ENCODE measurements around the gene NT5DC1. TPM values are rescaled to one million over a fixed set of nuclear protein-coding genes. Genes with fewer than 3 reads are reported as not detected.
"Not testable (repeated sequence)": the region's sequence is repeated elsewhere in the genome, so short reads cannot be mapped to it uniquely, and the experiment has no call there.

The NT5DC1 gene
- total RNA-seq, 2 experiments from 2014 or later, result 48.3 to 49.4 TPM

GRCh38 chr6:116073765-116074440, 26.8 kb upstream of the NT5DC1 start:
- Mint-ChIP-seq H3K4me1 (peaks cover 2% of the 10 kb centered on the region), H3K36me3 (ENCODE audit: low read depth) (no peaks in the 10 kb centered on the region), H3K4me3 (no peak overlapping the region), H3K9me3 (no peaks in the 10 kb centered on the region), H3K27ac (no peak overlapping the region), H3K27me3 (no peaks in the 10 kb centered on the region)
- POLR2A ChIA-PET, result no interaction called here
- DNase-seq, result no peak
- CTCF ChIA-PET, result no interaction called here

GRCh38 chr6:116074732-116075390, 25.8 kb upstream of the NT5DC1 start:
- DNase-seq, result no peak
- H3K27ac Mint-ChIP-seq, result no peak overlapping the region
- no peaks in the 10 kb centered on the region for H3K27me3 Mint-ChIP-seq
- CTCF ChIA-PET, result no interaction called here
- peaks cover 2% of the 10 kb centered on the region for H3K4me1 Mint-ChIP-seq
- H3K9me3 Mint-ChIP-seq, result no peaks in the 10 kb centered on the region
- POLR2A ChIA-PET, result no interaction called here
- no peak overlapping the region for H3K4me3 Mint-ChIP-seq
- no peaks in the 10 kb centered on the region for H3K36me3 Mint-ChIP-seq (ENCODE audit: low read depth)

GRCh38 chr6:116078522-116078921, 22.1 kb upstream of the NT5DC1 start:
- ChIA-PET POLR2A (no interaction called here), CTCF (no interaction called here)
- DNase-seq, result no peak
- H3K27ac Mint-ChIP-seq, result no peak overlapping the region
- H3K4me3 Mint-ChIP-seq, result no peak overlapping the region
- H3K27me3 Mint-ChIP-seq, result peaks cover 13% of the 10 kb centered on the region
- H3K9me3 Mint-ChIP-seq, result no peaks in the 10 kb centered on the region
- H3K36me3 Mint-ChIP-seq (ENCODE audit: low read depth), result no peaks in the 10 kb centered on the region
- H3K4me1 Mint-ChIP-seq, result no peaks in the 10 kb centered on the region

GRCh38 chr6:116078945-116079344, 21.7 kb upstream of the NT5DC1 start:
- Mint-ChIP-seq H3K27me3 (peaks cover 13% of the 10 kb centered on the region), H3K9me3 (no peaks in the 10 kb centered on the region), H3K36me3 (ENCODE audit: low read depth) (no peaks in the 10 kb centered on the region), H3K4me1 (no peaks in the 10 kb centered on the region), H3K27ac (no peak overlapping the region), H3K4me3 (no peak overlapping the region)
- CTCF ChIA-PET, result no interaction called here
- DNase-seq, result no peak
- POLR2A ChIA-PET, result no interaction called here

- no peak overlapping the region for H3K27ac Mint-ChIP-seq
- DNase-seq, result no peak
- H3K4me3 Mint-ChIP-seq, result no peak overlapping the region
- ChIA-PET POLR2A (no interaction called here), CTCF (no interaction called here)
- H3K36me3 Mint-ChIP-seq (ENCODE audit: low read depth), result no peaks in the 10 kb centered on the region
- peaks cover 17% of the 10 kb centered on the region for H3K27me3 Mint-ChIP-seq
- H3K4me1 Mint-ChIP-seq, result peaks cover 2% of the 10 kb centered on the region
- H3K9me3 Mint-ChIP-seq, result no peaks in the 10 kb centered on the region
Observed at GRCh38 chr6:116083052-116083451, 17.6 kb upstream of the NT5DC1 start.

- no peak overlapping the region for H3K4me3 Mint-ChIP-seq
- ChIA-PET POLR2A (interaction anchor here (4.7 kb wide), 1 partner anchor 17 kb away, joined by 15 read pairs; the partner anchor contains the start of gene NT5DC1), CTCF (no interaction called here)
- no peaks in the 10 kb centered on the region for H3K36me3 Mint-ChIP-seq (ENCODE audit: low read depth)
- H3K4me1 Mint-ChIP-seq, result peaks cover 2% of the 10 kb centered on the region
- DNase-seq, result no peak
- H3K27me3 Mint-ChIP-seq, result peaks cover 17% of the 10 kb centered on the region
- no peak overlapping the region for H3K27ac Mint-ChIP-seq
- H3K9me3 Mint-ChIP-seq, result no peaks in the 10 kb centered on the region
Observed at GRCh38 chr6:116084284-116084683, 16.4 kb upstream of the NT5DC1 start.

- Mint-ChIP-seq H3K27me3 (peaks cover 12% of the 10 kb centered on the region), H3K36me3 (ENCODE audit: low read depth) (no peaks in the 10 kb centered on the region), H3K27ac (no peak overlapping the region), H3K9me3 (no peaks in the 10 kb centered on the region), H3K4me3 (no peak overlapping the region), H3K4me1 (peaks cover 16% of the 10 kb centered on the region)
- DNase-seq, result no peak
- POLR2A ChIA-PET, result interaction anchor here (1.2 to 4.7 kb wide), 2 partner anchors 14 to 15 kb away, joined by 4 to 15 read pairs; partner anchors contain the start of gene NT5DC1
- CTCF ChIA-PET, result interaction anchor here (1.5 kb wide), 1 partner anchor 13 kb away, joined by 3 read pairs; the partner anchor contains the start of gene NT5DC1
Observed at GRCh38 chr6:116087437-116088027, 13.1 kb upstream of the NT5DC1 start.

GRCh38 chr6:116088946-116089345, 11.7 kb upstream of the NT5DC1 start:
- ChIA-PET POLR2A (no interaction called here), CTCF (no interaction called here)
- Mint-ChIP-seq H3K9me3 (no peaks in the 10 kb centered on the region), H3K27me3 (peaks cover 6% of the 10 kb centered on the region), H3K4me1 (peaks cover 16% of the 10 kb centered on the region), H3K36me3 (ENCODE audit: low read depth) (no peaks in the 10 kb centered on the region), H3K4me3 (no peak overlapping the region), H3K27ac (no peak overlapping the region)
- DNase-seq, result no peak

GRCh38 chr6:116090251-116090650, 10.4 kb upstream of the NT5DC1 start:
- Mint-ChIP-seq H3K27ac (no peak overlapping the region), H3K4me3 (no peak overlapping the region), H3K36me3 (ENCODE audit: low read depth) (no peaks in the 10 kb centered on the region), H3K4me1 (peaks cover 16% of the 10 kb centered on the region), H3K27me3 (peaks cover 4% of the 10 kb centered on the region), H3K9me3 (no peaks in the 10 kb centered on the region)
- DNase-seq, result peak; percentile 31
- ChIA-PET CTCF (interaction anchor here (1.8 kb wide), 1 partner anchor 10 kb away, joined by 5 read pairs; the partner anchor contains the start of gene NT5DC1), POLR2A (no interaction called here)

GRCh38 chr6:116094041-116094440, 6.6 kb upstream of the NT5DC1 start:
- peaks cover 2% of the 10 kb centered on the region for H3K27me3 Mint-ChIP-seq
- CTCF ChIA-PET, result no interaction called here

GRCh38 chr6:116096048-116096759, 4.4 kb upstream of the NT5DC1 start:
- H3K27ac Mint-ChIP-seq; H3K9me3 Mint-ChIP-seq; H3K4me3 Mint-ChIP-seq; H3K36me3 Mint-ChIP-seq (ENCODE audit: low read depth); DNase-seq; POLR2A ChIA-PET; H3K27me3 Mint-ChIP-seq: not testable (repeated sequence)
- CTCF ChIA-PET, result interaction anchor here (0.6 to 3.0 kb wide), 5 partner anchors 11 to 87 kb away, joined by 4 to 43 read pairs (median 10); no protein-coding TSS in a partner anchor
- peaks cover 18% of the 10 kb centered on the region for H3K4me1 Mint-ChIP-seq

More at GRCh38 chr6:116094041-116094440, 6.6 kb upstream of the NT5DC1 start:
- peaks cover 15% of the 10 kb centered on the region for H3K4me1 Mint-ChIP-seq
- H3K4me3 Mint-ChIP-seq, result no peak overlapping the region
- no peaks in the 10 kb centered on the region for H3K36me3 Mint-ChIP-seq (ENCODE audit: low read depth)
- no peak overlapping the region for H3K27ac Mint-ChIP-seq
- POLR2A ChIA-PET, result no interaction called here
- H3K9me3 Mint-ChIP-seq, result peaks cover 7% of the 10 kb centered on the region
- DNase-seq, result no peak

- Mint-ChIP-seq H3K9me3 (peaks cover 7% of the 10 kb centered on the region), H3K4me1 (peaks cover 27% of the 10 kb centered on the region), H3K27me3 (peaks cover 2% of the 10 kb centered on the region), H3K36me3 (ENCODE audit: low read depth) (no peaks in the 10 kb centered on the region), H3K4me3 (no peak overlapping the region), H3K27ac (no peak overlapping the region)
- DNase-seq, result no peak
- CTCF ChIA-PET, result interaction anchor here (0.6 to 3.0 kb wide), 6 partner anchors 12 to 176 kb away, joined by 3 to 43 read pairs (median 4); no protein-coding TSS in a partner anchor
- POLR2A ChIA-PET, result no interaction called here
Observed at GRCh38 chr6:116096979-116097816, 3.5 kb upstream of the NT5DC1 start.

Data from activated CD4-positive, alpha-beta memory T cell treated with anti-CD3 and anti-CD28 coated beads, Interleukin-2, amount 10 ng/mL, durations not matched to agents 7 days and 5 days (primary cell).